ENCODE results near the gene PLAAT5. TPM values are rescaled to one million over a fixed set of nuclear protein-coding genes. Genes with fewer than 3 reads are reported as not detected.

The PLAAT5 gene
- total and polyA plus RNA-seq, 2 of the 13 experiments (the other 11 are each of a cell fraction or from before 2014, with no cell fraction given), result not detected

GRCh38 chr11:63503492-63503891, 12.5 kb upstream of the PLAAT5 start (continued):
- TF ChIP-seq, protein P1, sequence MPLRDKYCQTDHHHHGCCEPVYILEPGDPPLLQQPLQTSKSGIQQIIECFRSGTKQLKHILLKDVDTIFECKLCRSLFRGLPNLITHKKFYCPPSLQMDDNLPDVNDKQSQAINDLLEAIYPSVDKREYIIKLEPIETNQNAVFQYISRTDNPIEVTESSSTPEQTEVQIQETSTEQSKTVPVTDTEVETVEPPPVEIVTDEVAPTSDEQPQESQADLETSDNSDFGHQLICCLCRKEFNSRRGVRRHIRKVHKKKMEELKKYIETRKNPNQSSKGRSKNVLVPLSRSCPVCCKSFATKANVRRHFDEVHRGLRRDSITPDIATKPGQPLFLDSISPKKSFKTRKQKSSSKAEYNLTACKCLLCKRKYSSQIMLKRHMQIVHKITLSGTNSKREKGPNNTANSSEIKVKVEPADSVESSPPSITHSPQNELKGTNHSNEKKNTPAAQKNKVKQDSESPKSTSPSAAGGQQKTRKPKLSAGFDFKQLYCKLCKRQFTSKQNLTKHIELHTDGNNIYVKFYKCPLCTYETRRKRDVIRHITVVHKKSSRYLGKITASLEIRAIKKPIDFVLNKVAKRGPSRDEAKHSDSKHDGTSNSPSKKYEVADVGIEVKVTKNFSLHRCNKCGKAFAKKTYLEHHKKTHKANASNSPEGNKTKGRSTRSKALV (CRISPR knock-in tag; IDR thresholded peaks at IDR 0.05), result no peak
- TF ChIP-seq PRMT3 (CRISPR knock-in tag; IDR thresholded peaks at IDR 0.05; ENCODE audit: borderline replicate concordance, low read depth), result no peak
- TF ChIP-seq KDM4B (CRISPR knock-in tag; IDR thresholded peaks at IDR 0.05), result no peak
- TF ChIP-seq KDM6A (CRISPR knock-in tag; IDR thresholded peaks at IDR 0.05; ENCODE audit: low read depth), result no peak
- no peak for TF ChIP-seq POGZ (CRISPR knock-in tag; IDR thresholded peaks at IDR 0.05)
- TF ChIP-seq ZEB1 (IDR thresholded peaks at IDR 0.05; ENCODE audit: insufficient replicate concordance, low read depth), result no peak
- no peak for TF ChIP-seq CEBPG (CRISPR knock-in tag; IDR thresholded peaks at IDR 0.05)
- TF ChIP-seq, protein P2, sequence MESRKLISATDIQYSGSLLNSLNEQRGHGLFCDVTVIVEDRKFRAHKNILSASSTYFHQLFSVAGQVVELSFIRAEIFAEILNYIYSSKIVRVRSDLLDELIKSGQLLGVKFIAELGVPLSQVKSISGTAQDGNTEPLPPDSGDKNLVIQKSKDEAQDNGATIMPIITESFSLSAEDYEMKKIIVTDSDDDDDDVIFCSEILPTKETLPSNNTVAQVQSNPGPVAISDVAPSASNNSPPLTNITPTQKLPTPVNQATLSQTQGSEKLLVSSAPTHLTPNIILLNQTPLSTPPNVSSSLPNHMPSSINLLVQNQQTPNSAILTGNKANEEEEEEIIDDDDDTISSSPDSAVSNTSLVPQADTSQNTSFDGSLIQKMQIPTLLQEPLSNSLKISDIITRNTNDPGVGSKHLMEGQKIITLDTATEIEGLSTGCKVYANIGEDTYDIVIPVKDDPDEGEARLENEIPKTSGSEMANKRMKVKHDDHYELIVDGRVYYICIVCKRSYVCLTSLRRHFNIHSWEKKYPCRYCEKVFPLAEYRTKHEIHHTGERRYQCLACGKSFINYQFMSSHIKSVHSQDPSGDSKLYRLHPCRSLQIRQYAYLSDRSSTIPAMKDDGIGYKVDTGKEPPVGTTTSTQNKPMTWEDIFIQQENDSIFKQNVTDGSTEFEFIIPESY (CRISPR knock-in tag; IDR thresholded peaks at IDR 0.05), result no peak
- TF ChIP-seq, protein P3, sequence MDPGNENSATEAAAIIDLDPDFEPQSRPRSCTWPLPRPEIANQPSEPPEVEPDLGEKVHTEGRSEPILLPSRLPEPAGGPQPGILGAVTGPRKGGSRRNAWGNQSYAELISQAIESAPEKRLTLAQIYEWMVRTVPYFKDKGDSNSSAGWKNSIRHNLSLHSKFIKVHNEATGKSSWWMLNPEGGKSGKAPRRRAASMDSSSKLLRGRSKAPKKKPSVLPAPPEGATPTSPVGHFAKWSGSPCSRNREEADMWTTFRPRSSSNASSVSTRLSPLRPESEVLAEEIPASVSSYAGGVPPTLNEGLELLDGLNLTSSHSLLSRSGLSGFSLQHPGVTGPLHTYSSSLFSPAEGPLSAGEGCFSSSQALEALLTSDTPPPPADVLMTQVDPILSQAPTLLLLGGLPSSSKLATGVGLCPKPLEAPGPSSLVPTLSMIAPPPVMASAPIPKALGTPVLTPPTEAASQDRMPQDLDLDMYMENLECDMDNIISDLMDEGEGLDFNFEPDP (CRISPR knock-in tag; conservative IDR thresholded peaks at IDR 0.05), result no peak
- no peak for TF ChIP-seq TBX2 (CRISPR knock-in tag; IDR thresholded peaks at IDR 0.05; ENCODE audit: borderline replicate concordance)
- no peak for TF ChIP-seq ZNF570 (CRISPR knock-in tag; IDR thresholded peaks at IDR 0.05; ENCODE audit: borderline replicate concordance)

All from HepG2 (cell line).